ENCODE data around the gene VAMP4.

VAMP4 gene, protein sequence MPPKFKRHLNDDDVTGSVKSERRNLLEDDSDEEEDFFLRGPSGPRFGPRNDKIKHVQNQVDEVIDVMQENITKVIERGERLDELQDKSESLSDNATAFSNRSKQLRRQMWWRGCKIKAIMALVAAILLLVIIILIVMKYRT

DNA sequence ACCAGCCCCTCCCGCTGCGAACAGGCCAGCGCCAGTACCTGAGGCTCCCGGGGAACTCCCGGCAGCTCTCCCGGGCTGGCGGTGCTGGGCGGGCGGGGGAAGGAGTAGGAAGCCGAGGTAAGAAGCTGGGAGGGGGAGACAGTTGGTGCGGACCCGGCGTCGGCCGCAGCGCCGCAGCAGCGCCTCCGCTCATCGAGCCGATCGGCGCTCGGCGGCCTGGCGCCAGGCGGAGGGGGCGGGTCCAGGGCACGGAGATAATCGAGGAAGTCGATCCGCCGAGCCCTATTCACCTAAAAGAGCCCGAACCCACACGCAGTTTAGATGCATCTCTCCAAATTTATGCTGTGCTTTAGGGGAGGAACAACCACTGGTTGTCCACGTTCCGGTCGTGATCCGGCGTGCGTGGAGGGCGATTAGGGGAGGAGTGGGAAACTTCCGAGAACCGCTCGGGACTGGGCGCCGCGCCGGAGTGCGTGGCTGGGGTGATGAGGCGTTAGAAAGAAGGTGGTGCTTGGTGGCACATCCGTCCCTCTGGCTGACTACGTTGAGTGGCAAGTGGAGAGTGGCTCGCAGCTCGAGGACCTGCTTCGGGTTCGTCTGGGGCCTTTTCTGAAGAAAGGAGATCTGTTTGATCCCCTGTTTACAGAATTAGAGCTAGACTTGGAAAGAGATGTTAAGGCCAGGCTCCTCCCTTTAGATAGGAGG, at the start of gene VAMP4:
Gene VAMP4 (minus strand): TSS at position 194 of the 705 bp plus-strand sequence. CDS start 3,651 bp downstream, outside the sequence.
- DNase-seq (ENCODE audit: low read depth in 3 of 3), result peak; percentile 73 to 87 (median 75)

- DNase-seq (ENCODE audit: low read depth in 3 of 3), result no peak
These were observed 48.5 kb upstream of the VAMP4 start for GRCh38 chr1:171790318-171790717.

GRCh38 chr1:171788696-171789095, 46.8 kb upstream of the VAMP4 start:
- DNase-seq (ENCODE audit: low read depth in 3 of 3), result no peak

DNA sequence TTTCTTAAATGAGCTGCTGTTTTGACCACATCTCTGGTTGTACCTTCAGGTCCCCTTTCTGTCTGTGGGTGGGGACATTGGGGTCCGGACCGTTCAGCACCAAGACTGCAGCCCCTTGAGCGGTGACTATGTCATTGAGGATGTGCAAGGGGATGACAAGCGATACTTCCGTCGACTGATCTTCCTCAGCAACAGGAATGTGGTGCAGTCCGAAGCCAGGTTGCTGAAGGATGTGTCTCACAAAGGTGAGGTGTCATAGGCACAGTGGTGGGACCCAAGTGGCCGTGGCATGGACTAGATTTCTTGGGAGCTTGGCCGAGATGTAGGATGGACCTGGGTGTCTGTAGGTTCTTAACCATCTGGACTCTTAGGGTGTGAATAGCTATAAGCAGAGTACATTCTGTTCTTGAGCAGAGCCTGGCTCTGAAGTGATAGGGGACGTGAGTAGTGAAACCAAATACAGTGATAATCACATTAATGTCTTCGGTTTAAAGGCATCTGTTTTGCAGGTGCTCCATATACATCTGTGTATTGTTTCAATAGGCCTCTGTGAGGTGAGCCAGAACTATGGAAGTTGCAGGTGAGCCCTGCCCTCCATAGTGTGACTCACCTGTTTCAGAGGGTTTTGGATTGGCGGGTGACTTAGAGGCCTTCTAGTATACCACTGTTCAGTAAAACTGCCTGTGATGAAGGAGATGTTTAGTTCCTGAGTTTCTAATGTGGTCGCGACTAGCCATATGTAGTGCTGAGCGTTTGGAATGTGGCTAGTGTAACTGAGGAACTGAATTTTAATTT, 46.0 kb upstream of the VAMP4 start:
- DNase-seq (ENCODE audit: low read depth in 3 of 3), result no peak

- DNase-seq (ENCODE audit: low read depth in 3 of 3), result no peak
These were observed 44.7 kb upstream of the VAMP4 start for GRCh38 chr1:171786534-171786933.

DNA sequence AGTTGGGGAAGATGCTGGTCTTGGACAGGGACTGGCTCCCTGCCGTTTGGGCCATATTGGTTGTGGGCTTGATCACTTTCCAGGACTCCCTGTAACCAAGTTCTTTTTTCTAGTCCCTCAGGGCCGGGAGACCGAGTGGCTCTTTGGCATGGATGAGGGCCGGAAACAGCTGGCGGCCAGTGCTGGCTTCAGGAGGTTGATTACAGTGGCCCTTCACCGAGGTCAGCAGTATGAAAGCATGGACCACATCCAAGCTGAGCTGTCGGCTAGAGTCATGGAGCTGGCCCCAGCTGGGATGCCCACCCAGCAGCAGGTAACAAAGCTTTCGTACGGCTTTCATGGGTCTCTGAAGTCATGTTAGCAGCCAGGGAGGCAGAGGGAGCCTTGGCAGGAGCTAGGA, 43.9 kb upstream of the VAMP4 start:
- DNase-seq (ENCODE audit: low read depth in 3 of 3), result no peak

- no peak for DNase-seq (ENCODE audit: low read depth in 3 of 3)
These were observed 42.9 kb upstream of the VAMP4 start for GRCh38 chr1:171784784-171785183.

DNA sequence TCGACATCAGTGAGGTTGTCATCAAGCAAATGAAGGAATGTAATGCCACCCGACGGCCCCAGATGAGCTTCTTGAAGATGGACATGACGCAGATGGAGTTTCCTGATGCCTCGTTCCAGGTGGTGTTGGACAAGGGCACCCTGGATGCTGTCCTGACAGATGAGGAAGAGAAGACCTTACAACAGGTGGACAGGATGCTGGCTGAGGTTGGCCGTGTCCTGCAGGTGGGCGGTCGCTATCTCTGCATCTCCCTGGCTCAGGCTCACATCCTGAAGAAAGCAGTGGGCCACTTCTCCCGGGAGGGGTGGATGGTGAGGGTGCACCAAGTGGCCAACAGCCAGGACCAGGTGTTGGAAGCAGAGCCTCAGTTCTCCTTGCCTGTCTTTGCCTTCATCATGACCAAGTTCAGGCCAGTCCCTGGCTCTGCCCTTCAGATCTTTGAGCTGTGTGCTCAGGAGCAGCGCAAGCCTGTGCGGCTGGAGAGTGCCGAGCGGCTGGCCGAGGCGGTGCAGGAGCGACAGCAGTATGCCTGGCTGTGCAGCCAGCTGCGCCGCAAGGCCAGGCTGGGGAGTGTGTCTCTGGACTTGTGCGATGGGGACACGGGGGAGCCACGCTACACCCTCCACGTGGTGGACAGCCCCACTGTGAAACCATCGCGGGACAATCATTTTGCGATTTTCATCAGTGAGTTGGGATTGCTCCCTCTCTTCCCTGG, 42.1 kb upstream of the VAMP4 start:
- DNase-seq (ENCODE audit: low read depth in 3 of 3), result no peak

GRCh38 chr1:171781176-171781875, 39.5 kb upstream of the VAMP4 start, which contains the start of gene METTL13:
TSS of gene METTL13 (plus strand) at chr1:171781660. CDS start at chr1:171781968, 308 bp downstream.
- peak; percentile 96 to 98 (median 97) for DNase-seq (ENCODE audit: low read depth in 3 of 3)

- DNase-seq (ENCODE audit: low read depth in 3 of 3), result no peak
These were observed 38.8 kb upstream of the VAMP4 start for GRCh38 chr1:171780583-171781175.

- no peak for DNase-seq (ENCODE audit: low read depth in 3 of 3)
These were observed 30.4 kb upstream of the VAMP4 start for GRCh38 chr1:171772312-171772711.

GRCh38 chr1:171769754-171770153, 27.9 kb upstream of the VAMP4 start:
- no peak for DNase-seq (ENCODE audit: low read depth in 3 of 3)

DNA sequence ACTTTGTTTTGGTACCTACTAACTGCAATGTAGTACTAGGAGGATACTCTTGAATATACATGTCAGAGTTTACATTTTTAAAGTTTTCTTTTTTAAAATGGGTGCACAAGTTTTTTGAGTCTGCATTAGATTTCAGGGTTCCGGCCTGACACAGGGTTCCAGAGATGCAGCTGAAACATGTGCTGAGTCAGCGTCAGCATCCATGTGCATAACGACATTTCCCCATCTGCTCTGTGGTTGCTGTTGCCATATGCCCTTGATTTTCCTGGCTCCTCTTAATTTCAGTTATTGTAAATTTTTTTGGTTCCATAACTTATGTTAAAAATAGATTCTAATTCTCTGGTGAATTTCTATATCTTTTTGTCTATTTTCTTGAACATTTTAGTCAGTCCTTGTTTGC, 27.3 kb upstream of the VAMP4 start:
- no peak for DNase-seq (ENCODE audit: low read depth in 3 of 3)

DNA sequence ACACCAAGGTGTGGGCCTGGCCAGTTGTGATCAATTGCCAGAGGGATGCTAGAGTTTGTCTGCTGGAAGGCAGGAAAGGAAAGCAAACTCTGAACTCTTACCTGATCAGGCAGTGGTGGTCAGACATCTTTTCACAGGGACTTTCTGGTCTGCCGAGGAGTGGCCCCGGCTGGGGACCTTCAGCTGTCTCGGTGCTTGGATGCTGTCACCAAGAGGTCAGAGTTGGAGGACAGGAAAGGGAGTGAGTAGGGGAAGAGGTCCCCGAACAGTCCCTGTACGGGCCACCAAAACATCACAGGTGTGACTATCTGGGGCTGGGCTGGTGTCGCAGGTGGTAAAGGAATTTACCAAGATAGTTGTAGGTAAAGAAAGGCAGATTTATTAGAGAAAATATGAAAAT, 21.9 kb upstream of the VAMP4 start:
- no peak for DNase-seq (ENCODE audit: low read depth in 3 of 3)

DNA sequence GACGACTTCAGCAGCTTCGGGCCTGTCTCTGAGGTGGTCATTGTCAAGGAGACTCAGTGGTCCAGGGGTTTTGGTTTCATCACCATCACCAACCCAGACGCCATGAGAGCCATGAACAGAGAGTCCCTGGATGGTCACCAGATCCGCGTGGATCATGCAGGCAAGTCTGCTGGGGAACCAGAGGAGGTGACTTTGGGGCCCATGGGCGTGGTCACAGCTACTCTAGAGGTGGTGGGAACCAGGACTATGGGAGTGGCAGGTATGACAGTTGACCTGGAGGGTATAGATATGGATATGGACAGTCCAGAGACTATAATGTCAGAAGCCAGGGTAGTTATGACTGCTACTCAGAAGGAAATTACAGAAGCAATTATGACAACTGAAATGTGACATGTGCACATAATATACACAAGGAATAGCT, 20.3 kb upstream of the VAMP4 start:
- DNase-seq (ENCODE audit: low read depth in 3 of 3), result no peak

DNA sequence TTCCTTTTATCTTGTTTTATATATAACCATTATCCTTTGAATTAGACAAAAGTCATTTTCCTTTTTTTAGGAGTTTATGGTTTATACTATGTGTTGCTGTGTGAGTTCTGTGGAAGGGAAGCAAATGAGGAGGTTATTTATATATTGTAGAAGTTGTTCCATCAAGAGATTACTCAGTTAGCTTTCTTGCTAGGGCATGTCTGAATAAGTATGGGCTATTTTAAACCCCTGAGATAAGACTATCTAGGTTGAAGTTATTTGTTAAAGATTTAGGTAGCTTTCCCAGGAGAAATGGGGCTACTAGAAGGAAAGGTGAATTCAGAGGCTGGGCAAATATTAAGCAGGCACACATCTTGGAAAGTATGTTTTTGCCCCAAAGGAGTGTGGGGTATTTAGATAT, 16.1 kb upstream of the VAMP4 start:
- DNase-seq (ENCODE audit: low read depth in 3 of 3), result no peak

DNA sequence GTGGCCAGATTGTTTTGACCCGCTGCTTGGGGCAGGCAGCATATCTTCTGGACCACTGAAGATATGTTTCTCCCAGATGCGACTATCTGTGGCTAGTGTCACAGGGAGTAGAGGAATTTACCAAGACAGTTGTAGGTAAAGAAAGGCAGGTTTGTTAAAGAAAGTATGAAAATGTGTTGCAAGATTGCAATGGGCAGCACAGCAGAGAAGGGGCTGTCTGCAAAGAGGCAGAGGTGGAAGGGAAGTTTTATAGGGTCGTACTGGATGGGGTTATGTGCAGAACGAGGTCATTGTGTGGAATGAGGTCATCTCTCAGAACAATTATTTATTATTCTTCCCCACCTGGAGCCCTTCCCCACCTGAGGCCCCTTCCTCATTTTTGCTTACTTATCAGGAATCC, 15.0 kb upstream of the VAMP4 start:
- no peak for DNase-seq (ENCODE audit: low read depth in 3 of 3)

DNA sequence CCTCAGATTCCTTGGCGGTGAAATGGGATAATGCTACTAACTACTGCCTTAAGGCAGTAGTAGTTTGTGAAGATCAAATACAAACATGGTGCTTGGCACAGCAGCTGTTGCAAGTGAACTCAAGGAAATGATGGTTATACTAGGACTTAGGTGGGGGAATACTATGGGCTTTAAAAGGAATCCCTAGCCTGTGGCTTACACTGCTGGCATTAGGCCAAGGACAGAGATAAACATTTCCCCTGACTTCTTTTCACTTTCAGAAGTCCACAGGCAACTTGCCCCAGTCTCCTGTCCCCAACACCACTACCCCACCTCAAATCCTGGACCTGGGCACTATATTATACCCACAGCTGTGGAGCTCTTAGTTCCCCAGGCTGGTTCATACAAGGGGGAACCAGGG, 13.1 kb upstream of the VAMP4 start:
- DNase-seq (ENCODE audit: low read depth in 3 of 3), result no peak

DNA sequence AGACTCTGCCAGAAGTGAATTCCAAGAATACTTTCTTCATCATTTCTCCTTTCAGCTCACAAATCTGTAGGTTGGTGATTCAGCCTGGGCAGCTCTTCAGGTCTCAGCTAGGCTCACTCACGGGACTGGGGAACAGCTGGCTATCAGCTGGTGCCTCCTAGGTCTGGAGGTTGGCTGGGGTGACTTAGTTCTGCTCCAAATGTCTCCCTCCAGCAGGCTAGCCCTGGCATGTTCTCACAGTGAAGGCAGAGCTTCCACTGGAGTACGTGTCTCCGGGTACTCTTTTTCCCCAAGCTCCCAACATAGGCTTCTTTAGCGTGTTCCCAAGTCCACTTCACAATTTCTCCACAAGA, 12.5 kb upstream of the VAMP4 start:
- DNase-seq (ENCODE audit: low read depth in 3 of 3), result no peak

DNA sequence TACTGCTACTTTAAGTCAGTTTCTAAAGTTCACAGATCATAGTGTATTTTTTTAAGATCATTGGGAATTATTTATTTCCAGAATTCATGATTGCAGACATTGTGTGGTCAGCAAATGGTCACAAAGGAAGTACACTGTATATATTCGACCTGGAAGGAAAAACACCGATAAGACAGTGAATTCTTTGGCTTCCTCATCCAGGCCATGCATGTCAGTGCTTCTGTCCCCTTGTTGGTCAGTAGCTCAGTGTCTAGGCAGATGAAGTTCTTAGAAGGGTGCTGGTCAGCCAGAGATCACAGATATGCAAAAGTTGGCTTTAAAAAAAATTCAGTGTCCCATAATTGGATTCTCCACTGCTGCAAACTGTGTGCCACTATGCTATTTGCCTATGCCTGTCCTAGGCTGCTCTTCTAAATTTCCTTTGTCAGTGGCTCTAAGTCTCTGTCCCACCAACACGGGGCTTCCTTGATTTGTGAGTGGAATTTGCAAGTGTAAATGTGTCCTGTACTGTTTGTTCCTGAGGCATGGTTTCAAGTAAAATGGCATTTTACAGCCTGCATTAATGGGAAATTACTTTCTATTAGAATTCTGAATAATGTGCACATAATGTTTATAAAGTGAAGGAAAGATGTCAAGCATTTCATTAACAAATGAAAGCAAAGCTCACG, 12.0 kb upstream of the VAMP4 start:
- no peak for DNase-seq (ENCODE audit: low read depth in 3 of 3)

- no peak for DNase-seq (ENCODE audit: low read depth in 3 of 3)
These were observed 11.3 kb upstream of the VAMP4 start for GRCh38 chr1:171753182-171753581.
